Measurements from ENCODE around the gene CRY2. TPM values are rescaled to one million over a fixed set of nuclear protein-coding genes. Genes with fewer than 3 reads are reported as not detected.

The CRY2 gene
- polyA plus RNA-seq, 1 experiment: 16.7 TPM

- ChIA-PET POLR2A (no interaction called here), CTCF (interaction anchor here (0.8 to 6.3 kb wide), 2 partner anchors 11 to 136 kb away, joined by 3 to 88 read pairs; no protein-coding TSS in a partner anchor)
- DNase-seq (ENCODE audit: low read depth): no peak
- Histone ChIP-seq H3K4me3 (ENCODE audit: low read depth, low read length) (no peak overlapping the region), H3K36me3 (ENCODE audit: control insufficient read depth, insufficient read depth, low read length) (peaks cover 39% of the 10 kb centered on the region), H3K27me3 (ENCODE audit: control insufficient read depth, insufficient read depth, low read length) (no peaks in the 10 kb centered on the region)
- no peak for TF ChIP-seq CTCF (IDR thresholded peaks at IDR 0.05; ENCODE audit: insufficient read depth, low read depth, low read length)
These were observed 23.4 kb downstream of the CRY2 start for GRCh38 chr11:45870706-45871105.

DNA sequence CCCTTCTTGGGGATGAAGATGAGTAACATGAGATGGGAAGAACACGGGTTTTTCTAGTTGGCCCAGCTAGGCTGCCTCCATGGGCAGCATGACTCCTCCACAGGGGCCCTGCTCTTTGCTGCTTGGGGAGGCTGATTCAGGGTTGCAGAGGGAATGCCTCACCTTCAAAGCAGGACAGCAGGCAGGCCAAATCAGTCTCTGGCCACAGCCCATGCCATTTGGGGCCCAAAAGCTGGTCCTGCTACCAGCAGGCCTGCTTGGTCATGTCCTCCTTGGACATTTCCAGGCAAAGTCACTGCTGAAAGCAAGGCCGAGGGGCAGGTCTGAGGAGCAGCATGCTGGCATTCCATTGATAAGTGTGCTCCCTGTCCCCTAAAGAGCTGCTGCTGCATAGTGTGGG lies 24.4 kb downstream of the CRY2 start:
- DNase-seq (ENCODE audit: low read depth): no peak
- ChIA-PET CTCF (interaction anchor here (0.6 to 6.3 kb wide), 10 partner anchors 11 to 135 kb away, joined by 3 to 88 read pairs (median 9); partner anchors contain the start of gene CRY2), POLR2A (no interaction called here)
- Histone ChIP-seq H3K36me3 (ENCODE audit: control insufficient read depth, insufficient read depth, low read length) (peaks cover 36% of the 10 kb centered on the region), H3K4me3 (ENCODE audit: low read depth, low read length) (no peak overlapping the region), H3K27me3 (ENCODE audit: control insufficient read depth, insufficient read depth, low read length) (no peaks in the 10 kb centered on the region)
- no peak for TF ChIP-seq CTCF (IDR thresholded peaks at IDR 0.05; ENCODE audit: insufficient read depth, low read depth, low read length)

GRCh38 chr11:45872651-45873356 lies 25.5 kb downstream of the CRY2 start:
- CTCF ChIA-PET: interaction anchor here (0.7 to 6.3 kb wide), 34 partner anchors 10 to 487 kb away, joined by 3 to 88 read pairs (median 4); partner anchors contain the start of gene CRY2
- POLR2A ChIA-PET: interaction anchor here (0.6 kb wide), 1 partner anchor 22 kb away, joined by 3 read pairs; no protein-coding TSS in a partner anchor
- peak; percentile 84 for DNase-seq (ENCODE audit: low read depth)
- no peaks in the 10 kb centered on the region for H3K27me3 ChIP-seq (ENCODE audit: control insufficient read depth, insufficient read depth, low read length)
- H3K4me3 ChIP-seq (ENCODE audit: low read depth, low read length): no peak overlapping the region
- H3K36me3 ChIP-seq (ENCODE audit: control insufficient read depth, insufficient read depth, low read length): peaks cover 34% of the 10 kb centered on the region
- peak; percentile 84 for TF ChIP-seq CTCF (IDR thresholded peaks at IDR 0.05; ENCODE audit: insufficient read depth, low read depth, low read length)

DNA sequence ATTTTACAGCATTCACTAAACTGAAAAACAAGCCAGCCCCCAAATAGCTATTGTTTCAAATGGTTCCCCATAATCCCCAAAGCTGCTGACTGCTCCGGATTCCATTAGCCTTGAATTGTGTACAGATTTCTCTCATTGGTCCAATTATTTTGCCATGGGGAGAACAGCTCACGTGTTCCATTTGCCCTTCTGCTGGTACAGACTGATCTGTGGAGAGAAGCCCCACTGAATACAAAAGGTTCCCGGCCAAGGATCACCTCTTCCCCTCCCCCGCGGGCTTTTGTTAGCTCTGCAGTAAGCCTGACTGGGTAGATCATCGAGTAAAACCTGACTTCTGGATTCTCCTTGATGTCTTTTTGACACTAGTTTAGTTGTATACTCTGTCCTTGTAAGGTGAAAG lies 29.1 kb downstream of the CRY2 start:
- ChIA-PET POLR2A (no interaction called here), CTCF (interaction anchor here (0.6 to 0.7 kb wide), 2 partner anchors 104 to 151 kb away, joined by 3 read pairs; no protein-coding TSS in a partner anchor)
- H3K4me3 ChIP-seq (ENCODE audit: low read depth, low read length): no peak overlapping the region
- no peaks in the 10 kb centered on the region for H3K27me3 ChIP-seq (ENCODE audit: control insufficient read depth, insufficient read depth, low read length)
- no peak for DNase-seq (ENCODE audit: low read depth)
- H3K36me3 ChIP-seq (ENCODE audit: control insufficient read depth, insufficient read depth, low read length): peaks cover 17% of the 10 kb centered on the region
- TF ChIP-seq CTCF (IDR thresholded peaks at IDR 0.05; ENCODE audit: insufficient read depth, low read depth, low read length): no peak

DNA sequence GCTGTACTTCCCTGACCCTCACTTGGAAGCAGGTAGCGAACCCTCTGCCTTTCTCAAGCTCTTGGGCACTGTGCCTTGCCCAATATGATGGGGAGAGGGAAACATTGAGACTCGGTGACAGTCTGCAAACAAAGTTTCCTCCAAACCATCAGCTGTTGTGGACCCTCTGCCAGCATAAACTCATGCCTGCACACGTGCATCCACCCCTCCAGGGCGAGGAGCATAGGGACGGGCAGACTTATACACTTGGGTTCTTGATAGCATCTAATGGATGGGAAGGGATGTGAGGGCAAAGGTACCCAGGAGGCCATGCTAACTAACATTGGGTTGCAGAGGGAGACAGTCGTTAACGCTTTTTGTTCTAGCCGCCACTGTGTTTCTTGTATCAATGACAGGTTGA lies 29.9 kb downstream of the CRY2 start:
- TF ChIP-seq CTCF (IDR thresholded peaks at IDR 0.05; ENCODE audit: insufficient read depth, low read depth, low read length): no peak
- no peak for DNase-seq (ENCODE audit: low read depth)
- CTCF ChIA-PET: interaction anchor here (0.7 to 1.6 kb wide), 2 partner anchors 30 to 544 kb away, joined by 3 read pairs; partner anchors contain the start of gene CRY2
- POLR2A ChIA-PET: no interaction called here
- Histone ChIP-seq H3K27me3 (ENCODE audit: control insufficient read depth, insufficient read depth, low read length) (no peaks in the 10 kb centered on the region), H3K36me3 (ENCODE audit: control insufficient read depth, insufficient read depth, low read length) (peaks cover 9% of the 10 kb centered on the region), H3K4me3 (ENCODE audit: low read depth, low read length) (no peak overlapping the region)

Data from BJ (cell line).